Vagina (tissue), 2 donors: ENCODE measurements around the gene GATA2. TPM values are rescaled to one million over a fixed set of nuclear protein-coding genes. Genes with fewer than 3 reads are reported as not detected.

Source experiments
- DNase-seq, 2 donors: peaks; one replicate each; pipeline ENCODE4 v3.0.0-alpha.2; 2017; ENCODE audit errors: extremely low spot score in 2 of 2
- H3K27ac ChIP-seq: fragments of 200-600 bp; sonication (generic); one replicate; pipeline ENCODE4 v1.5.1; 2019
- H3K27me3 ChIP-seq: fragments of 200-600 bp; sonication (generic); one replicate; pipeline ENCODE4 v1.5.1; 2019
- H3K36me3 ChIP-seq, 2 donors: fragments of 200-600 bp; sonication (generic); one replicate each; pipeline ENCODE4 v1.5.1; 2017 to 2019
- H3K4me1 ChIP-seq: fragments of 200-600 bp; sonication (generic); one replicate; pipeline ENCODE4 v1.5.1; 2019
- H3K4me3 ChIP-seq, 2 donors: fragments of 200-600 bp; sonication (generic); 1 replicate in 1 of 2; 2 replicates in 1 of 2; pipeline ENCODE4 v1.5.1; 2016 to 2019
- H3K9me3 ChIP-seq: fragments of 200-600 bp; sonication (generic); one replicate; pipeline ENCODE4 v1.5.1; 2019
- POLR2A ChIP-seq, 2 donors: fragments of 450-650 bp; IDR thresholded peaks; one replicate each; pipeline ENCODE4 v1.6.1; 2017; ENCODE audit warnings: antibody characterized with exemption in 2 of 2, mild to moderate bottlenecking in 2 of 2, moderate library complexity in 2 of 2
- POLR2AphosphoS5 ChIP-seq, 2 donors: sonication (generic); formaldehyde crosslinking; IDR thresholded peaks; one replicate each; pipeline ENCODE4 v1.9.0; 2017; ENCODE audit warnings: antibody characterized with exemption in 2 of 2, mild to moderate bottlenecking in 2 of 2, low read depth in 1 of 2; ENCODE audit not compliant: insufficient read depth in 1 of 2
- intact Hi-C: fragments of 100-400 bp; cut with DNase I; formaldehyde crosslinking; loops from one replicate; pipeline ENCODE4 v1.15.1; 2023
- total RNA-seq: library from RNA; depleted of rRNA; stranded (reverse); fragments of >200 nt; gene quantifications from one replicate; pipeline ENCODE4 v1.2.3, GENCODE V29; 2016
- TF ChIP-seq, protein P1 (sequence below), 3 experiments: fragments of 450-650 bp in 2 of 3; fragments of 200-600 bp in 1 of 3; sonication (generic) in 1 of 3; IDR thresholded peaks; one replicate each; pipeline ENCODE4 v1.5.1; 2017 to 2019; ENCODE audit warnings: antibody characterized with exemption in 3 of 3, mild to moderate bottlenecking in 2 of 3, moderate library complexity in 2 of 3

Gene GATA2
- total RNA-seq, 1 donor from 2014 or later, result 50.6 TPM

DNA sequence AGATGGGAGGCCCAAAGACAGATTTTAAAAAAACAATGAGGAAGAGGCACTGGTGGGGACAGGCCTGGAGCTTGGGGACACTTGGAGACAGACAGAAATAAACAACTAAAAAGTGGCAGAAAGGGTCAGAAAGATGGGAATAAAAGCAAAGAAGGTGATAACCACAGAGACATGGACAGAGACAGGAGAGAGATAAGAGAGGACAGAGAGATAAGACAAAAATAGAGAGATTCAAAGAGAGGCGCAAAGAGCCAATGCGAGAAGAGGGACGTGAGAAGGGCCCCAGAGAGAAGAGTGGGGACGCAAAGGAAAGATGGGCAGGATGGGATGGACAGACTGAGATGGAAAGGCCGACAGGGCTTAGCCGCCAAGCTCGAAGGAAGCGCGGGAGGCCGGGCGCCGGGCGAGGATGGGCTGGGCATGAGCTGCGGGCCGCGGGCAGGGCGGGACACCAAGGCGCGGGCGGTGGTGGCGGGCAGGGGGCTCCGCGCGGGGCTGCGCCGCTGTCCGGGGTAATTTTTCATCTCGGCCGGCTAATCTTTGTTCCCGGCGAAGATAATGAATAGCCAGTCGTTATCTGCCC is 3.1 kb upstream of the GATA2 start:
- peak in 1 of 2 donors; percentile 77 for DNase-seq
- H3K9me3 ChIP-seq, result no peaks in the 10 kb centered on the region
- no peak for TF ChIP-seq POLR2AphosphoS5 (IDR thresholded peaks at IDR 0.05; ENCODE audit: insufficient read depth in 1 of 2, low read depth in 1 of 2)
- TF ChIP-seq, protein P1, sequence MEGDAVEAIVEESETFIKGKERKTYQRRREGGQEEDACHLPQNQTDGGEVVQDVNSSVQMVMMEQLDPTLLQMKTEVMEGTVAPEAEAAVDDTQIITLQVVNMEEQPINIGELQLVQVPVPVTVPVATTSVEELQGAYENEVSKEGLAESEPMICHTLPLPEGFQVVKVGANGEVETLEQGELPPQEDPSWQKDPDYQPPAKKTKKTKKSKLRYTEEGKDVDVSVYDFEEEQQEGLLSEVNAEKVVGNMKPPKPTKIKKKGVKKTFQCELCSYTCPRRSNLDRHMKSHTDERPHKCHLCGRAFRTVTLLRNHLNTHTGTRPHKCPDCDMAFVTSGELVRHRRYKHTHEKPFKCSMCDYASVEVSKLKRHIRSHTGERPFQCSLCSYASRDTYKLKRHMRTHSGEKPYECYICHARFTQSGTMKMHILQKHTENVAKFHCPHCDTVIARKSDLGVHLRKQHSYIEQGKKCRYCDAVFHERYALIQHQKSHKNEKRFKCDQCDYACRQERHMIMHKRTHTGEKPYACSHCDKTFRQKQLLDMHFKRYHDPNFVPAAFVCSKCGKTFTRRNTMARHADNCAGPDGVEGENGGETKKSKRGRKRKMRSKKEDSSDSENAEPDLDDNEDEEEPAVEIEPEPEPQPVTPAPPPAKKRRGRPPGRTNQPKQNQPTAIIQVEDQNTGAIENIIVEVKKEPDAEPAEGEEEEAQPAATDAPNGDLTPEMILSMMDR (IDR thresholded peaks at IDR 0.05), result no peak
- TF ChIP-seq POLR2A (IDR thresholded peaks at IDR 0.05), result no peak
- H3K4me3 ChIP-seq, result peak overlapping the region; percentile 54 to 58
- intact Hi-C loops, result loop anchor here (5.0 to 10.0 kb wide), 3 partner anchors 69 to 411 kb away; no protein-coding TSS in a partner anchor
- H3K27me3 ChIP-seq, result no peaks in the 10 kb centered on the region
- H3K4me1 ChIP-seq, result peaks cover 34% of the 10 kb centered on the region
- H3K36me3 ChIP-seq, result no peaks in the 10 kb centered on the region
- H3K27ac ChIP-seq, result peak overlapping the region; percentile 59

DNA sequence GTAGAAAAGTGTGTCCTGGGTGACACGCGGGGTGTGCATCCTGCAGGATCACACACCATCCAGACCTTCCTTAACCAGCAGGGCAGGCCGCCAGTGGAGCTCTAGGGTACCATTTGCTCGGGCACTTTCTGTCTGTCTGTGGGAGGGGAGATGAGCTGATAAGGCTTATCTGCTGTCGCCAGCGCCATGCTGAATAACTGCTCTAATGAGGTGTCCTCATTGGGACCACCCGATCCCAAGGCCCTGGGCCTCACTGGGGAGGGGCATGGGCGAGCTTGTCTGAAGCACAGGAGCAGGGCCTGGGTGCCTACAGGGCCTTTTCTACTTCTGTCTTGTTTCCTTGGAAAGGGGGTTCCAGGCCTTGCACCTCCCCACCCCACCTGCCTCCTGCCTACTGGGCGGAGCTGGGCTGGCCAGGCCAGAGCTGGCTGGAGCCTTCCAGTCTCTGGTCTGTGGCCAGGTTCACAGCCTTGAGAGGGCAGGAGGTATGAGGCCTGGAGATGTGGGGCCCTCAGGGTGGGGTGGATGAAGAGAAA is 2.5 kb upstream of the GATA2 start:
- peak overlapping the region; percentile 59 for H3K27ac ChIP-seq
- peak in 1 of 2 donors; percentile 89 for DNase-seq
- intact Hi-C loops, result loop anchor here (5.0 to 10.0 kb wide), 3 partner anchors 68 to 411 kb away; no protein-coding TSS in a partner anchor

GRCh38 chr3:128494367-128494650 is 1.3 kb upstream of the GATA2 start:
- Histone ChIP-seq H3K4me1 (peaks cover 49% of the 10 kb centered on the region), H3K9me3 (no peaks in the 10 kb centered on the region), H3K4me3 (no peak overlapping the region), H3K27me3 (no peaks in the 10 kb centered on the region), H3K36me3 (no peaks in the 10 kb centered on the region), H3K27ac (no peak overlapping the region)
- DNase-seq, result peak in 1 of 2 donors; percentile 85
- intact Hi-C loops, result loop anchor here (10.0 kb wide), 1 partner anchor 410 kb away; no protein-coding TSS in a partner anchor
- TF ChIP-seq, protein P1 (IDR thresholded peaks at IDR 0.05), result no peak
- TF ChIP-seq POLR2AphosphoS5 (IDR thresholded peaks at IDR 0.05; ENCODE audit: insufficient read depth in 1 of 2, low read depth in 1 of 2) (no peak), POLR2A (IDR thresholded peaks at IDR 0.05) (no peak)

More for the DNA sequence above, 2.5 kb upstream of the GATA2 start:
- Histone ChIP-seq H3K9me3 (no peaks in the 10 kb centered on the region), H3K4me1 (peaks cover 39% of the 10 kb centered on the region), H3K4me3 (no peak overlapping the region), H3K27me3 (no peaks in the 10 kb centered on the region), H3K36me3 (no peaks in the 10 kb centered on the region)
- TF ChIP-seq POLR2AphosphoS5 (IDR thresholded peaks at IDR 0.05; ENCODE audit: insufficient read depth in 1 of 2, low read depth in 1 of 2), result no peak
- TF ChIP-seq, protein P1 (IDR thresholded peaks at IDR 0.05), result no peak

DNA sequence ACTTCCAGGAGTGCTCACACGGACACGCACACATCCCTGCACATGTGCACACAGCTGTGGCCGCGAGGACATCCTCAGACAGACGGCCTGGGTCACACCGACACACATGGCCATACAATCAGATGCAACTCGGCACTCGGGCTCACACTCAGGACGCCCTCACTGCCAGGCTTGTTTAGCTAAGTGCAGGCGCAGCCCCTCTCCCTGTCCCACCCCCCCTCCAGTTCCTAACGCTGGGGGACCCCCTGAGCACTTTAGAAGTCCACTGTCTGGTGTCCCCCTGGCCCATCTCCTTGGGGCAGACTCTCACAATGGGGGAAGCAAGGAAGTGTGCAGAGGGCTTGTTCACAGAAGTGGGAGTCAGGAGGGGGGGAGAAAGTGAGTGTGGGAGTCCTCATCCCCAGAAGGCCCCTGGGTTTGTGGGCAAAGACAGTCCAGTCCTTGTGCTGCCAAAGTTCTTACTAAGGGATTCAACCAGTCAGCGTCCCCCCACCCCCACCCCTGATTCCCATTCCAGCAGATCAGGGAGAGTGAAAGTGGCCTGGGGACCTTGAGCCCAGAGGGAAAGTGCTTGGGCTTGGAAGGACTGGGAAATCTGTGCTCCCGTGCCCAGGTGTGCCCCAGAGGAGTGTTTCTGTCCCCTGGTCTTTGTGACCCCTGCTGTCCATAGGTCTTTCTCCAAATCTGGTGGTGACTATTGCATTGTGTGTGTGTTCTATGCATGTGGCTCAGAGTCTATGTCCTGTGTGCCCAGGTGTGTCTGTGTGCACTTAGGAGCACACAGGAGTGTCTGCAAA is 767 bp upstream of the GATA2 start:
- intact Hi-C loops, result loop anchor here (10.0 kb wide), 1 partner anchor 409 kb away; no protein-coding TSS in a partner anchor
- H3K27ac ChIP-seq, result peak overlapping the region; percentile 95
- no peaks in the 10 kb centered on the region for H3K27me3 ChIP-seq
- no peak for TF ChIP-seq POLR2A (IDR thresholded peaks at IDR 0.05)
- TF ChIP-seq, protein P1 (IDR thresholded peaks at IDR 0.05), result no peak
- no peak for TF ChIP-seq POLR2AphosphoS5 (IDR thresholded peaks at IDR 0.05; ENCODE audit: insufficient read depth in 1 of 2, low read depth in 1 of 2)
- no peaks in the 10 kb centered on the region for H3K9me3 ChIP-seq
- no peaks in the 10 kb centered on the region for H3K36me3 ChIP-seq
- peak overlapping the region; percentile 83 for H3K4me3 ChIP-seq
- peaks cover 55% of the 10 kb centered on the region for H3K4me1 ChIP-seq
- DNase-seq, result peak in 1 of 2 donors; percentile 90
